T follicular helper cell (primary cell): ENCODE measurements around the gene SMPD3.

Experiments used
- DNase-seq: peaks from one replicate; pipeline ENCODE4 v3.0.0-alpha.2; 2020; ENCODE audit warnings: low read depth

The SMPD3 gene

DNA sequence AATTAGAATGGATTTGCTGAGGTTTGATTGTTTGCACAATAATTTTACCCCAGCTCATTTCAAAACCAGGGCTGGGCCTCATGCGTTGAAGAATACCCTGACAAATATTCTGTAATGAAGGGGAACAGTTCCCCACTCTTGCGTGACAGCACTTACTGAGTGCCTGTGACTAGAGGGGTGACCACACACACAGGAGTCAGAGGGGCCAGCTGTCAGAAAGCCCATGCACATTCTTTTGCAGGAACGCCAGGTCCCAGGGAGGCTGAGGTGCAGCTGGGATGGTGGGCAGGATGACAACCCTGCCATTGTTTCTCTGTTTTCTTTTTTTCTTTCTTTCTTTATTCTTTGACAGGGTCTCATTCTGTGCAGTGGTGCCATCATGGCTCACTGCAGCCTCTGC is 44.6 kb downstream of the SMPD3 start:
- DNase-seq: no peak

DNA sequence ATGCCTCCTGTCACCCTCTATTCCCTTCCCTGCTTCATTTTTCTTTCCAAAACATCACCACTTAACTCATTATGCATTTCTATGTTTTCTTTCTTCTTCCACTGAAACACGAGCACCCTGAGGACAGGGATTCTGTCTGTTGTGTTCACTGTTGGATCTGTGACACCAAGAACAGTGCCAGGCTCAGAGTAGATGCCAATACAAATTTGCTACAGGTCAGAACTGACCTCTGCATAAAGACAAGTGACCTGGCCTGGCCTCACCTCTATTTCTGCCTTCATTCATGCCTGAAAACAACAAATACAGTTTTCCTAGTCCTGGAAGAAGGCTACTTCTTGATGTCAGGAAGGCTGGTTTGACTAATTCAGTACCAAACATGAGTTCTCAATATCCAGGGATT is 45.1 kb downstream of the SMPD3 start:
- no peak for DNase-seq

DNA sequence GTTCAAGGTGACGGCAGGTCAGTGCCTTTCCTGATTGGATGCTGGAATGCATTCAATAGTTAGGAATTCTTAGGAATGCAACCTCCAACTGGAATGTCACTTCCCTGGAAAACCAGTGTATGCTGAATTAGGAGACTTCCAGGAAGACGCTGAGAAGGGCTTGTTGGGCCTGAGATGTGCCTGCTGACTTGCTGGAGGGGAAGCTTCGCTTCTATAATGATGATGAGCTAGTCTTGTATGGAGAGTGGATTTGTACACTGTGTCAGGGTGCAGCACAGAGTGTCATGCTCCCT is 45.6 kb downstream of the SMPD3 start:
- DNase-seq: no peak

DNA sequence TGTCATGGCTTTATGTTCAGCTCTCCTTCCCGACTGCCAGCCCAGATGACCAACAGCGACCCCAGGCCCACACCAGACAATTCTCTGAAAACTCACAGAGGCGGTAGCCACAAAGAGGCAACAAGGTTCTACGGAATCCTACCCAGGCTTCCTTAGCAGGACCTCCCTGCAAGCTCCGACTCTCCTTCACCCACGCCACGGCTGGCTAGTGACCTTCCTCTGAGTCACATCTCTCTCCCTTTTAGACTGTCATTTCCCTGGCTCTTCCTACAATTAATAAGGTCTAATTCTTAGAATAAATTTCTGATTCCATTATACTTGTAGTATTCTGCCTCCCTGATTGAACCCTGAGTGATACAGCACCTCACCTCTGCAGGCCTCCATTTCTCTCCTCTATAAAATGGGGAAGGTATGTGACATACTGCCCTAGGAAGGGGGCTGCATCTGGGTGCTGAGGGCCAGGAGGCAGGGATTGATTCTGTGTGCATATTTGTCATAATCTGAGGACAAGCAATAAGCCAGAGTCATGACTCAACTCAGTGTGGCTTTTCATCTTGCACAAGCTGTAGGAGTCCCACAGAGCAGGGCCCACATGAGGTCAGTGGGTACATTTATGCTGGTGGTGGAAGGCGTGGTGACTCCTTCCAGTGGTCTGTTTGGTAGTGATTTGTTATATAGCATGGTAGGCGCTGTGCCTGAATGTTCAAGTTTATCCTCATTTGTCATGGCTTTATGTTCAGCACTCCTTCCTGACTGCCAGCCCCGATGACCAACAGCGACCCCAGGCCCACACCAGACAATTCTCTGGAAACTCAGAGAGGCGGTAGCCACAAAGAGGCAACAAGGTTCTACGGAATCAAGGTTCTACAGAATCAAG is 46.2 kb downstream of the SMPD3 start:
- no peak for DNase-seq

DNA sequence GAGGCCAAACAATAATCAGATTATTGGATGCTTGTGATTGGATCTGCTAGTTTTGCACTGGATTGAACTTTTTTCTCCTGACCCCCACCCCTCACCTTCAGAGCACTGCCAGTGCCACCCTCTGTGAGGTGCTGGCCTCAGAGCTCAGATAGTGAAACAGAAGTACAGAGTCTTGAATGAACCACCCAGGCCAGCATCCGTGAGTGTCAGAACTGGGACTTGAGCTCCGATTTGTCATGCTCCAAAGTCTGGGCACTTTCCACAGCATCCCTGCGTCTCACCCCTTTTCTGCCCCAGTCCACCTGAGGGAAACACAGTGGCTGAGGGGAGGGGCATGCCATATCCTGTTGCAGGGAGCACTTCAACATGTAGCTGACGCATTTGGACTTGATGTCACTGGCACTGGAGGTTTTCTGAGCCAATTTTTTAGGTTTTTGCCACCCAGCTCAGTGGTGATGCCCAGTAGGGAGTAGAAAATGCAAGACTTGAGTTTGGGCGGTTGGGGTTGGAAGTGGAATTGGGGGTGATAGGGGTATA is 47.3 kb downstream of the SMPD3 start:
- DNase-seq: peak; percentile 9

DNA sequence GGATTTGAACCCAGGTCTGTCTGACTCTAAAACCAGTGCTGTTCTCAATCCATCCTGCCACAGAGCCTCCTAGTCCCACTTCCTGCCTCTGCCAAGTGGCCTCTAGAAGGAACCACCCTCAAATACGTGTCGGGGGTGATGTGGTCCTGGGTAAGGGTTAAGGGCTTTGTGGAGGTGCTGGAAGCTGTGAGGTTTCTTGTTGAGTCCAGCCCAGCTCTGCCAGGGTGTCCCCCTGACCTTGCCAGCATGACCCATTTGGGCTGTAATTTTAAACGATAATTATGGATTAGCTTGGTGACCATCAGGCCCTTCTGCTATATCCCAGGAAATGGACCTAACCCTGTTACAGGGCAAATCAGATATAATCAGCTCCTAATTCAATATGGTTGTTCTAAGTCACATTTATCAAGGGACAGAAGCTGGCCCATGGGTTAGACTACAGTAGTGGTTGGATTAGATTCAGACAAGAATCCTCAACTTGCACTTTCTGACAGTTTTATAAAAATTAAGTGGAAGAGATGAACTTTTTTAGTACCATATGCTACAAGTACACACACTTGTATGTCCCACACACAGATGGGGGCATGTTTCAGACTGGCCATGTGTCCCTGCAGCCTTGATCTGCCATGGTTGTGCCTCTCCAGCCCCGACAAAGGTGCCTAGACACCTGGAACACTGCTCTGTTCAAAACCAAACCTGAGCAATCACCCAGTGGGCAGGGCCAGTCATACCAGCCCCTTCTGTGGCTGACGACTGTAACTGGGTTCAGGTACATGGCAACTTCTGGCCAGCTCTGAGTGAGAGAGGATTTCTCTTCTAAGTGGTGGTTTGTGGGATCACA is 48.0 kb downstream of the SMPD3 start:
- no peak for DNase-seq

DNA sequence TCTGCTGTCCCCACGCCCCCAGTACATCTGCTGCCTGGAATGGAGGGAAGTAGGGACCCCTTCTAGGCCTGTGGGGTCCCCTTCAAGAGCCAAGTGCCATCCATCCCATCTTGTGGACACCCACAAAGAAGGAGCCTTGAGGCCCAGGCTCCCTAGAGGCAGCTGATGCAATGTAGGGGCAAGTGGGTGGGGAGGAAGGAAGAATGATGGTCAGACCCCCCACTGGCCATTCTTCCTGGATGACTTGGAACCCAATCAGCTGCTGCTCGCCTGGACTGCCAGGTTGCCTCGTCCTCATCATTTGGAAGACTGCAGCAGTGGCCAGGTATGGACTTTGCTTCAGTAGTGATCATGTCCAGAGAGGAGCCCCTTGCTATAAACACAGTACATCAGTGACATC is 48.9 kb downstream of the SMPD3 start:
- no peak for DNase-seq

DNA sequence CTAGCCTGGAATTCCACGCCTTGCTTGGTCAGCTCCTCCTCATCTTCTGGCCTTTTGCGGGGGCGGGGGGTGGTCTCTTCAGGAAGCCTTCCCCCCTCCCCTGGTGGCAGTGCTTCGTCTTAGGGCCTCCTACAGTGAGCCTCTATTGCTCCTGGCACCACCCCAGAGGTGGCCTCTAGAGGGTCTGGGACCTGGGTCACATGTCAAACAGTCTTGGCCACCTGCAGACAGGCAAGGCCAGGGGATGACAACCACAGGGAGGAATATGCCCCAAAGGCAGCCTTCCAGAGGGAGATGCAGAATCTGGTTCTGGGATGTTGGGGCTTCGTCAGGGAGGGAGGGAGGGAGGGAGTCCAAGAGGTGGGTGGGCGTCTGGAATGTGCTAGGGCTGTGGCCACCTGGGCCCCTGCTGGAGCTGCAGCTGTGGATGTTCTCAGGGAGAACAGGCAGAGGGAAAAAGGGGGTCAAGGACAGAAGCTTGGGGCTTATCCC is 50.6 kb downstream of the SMPD3 start:
- DNase-seq: no peak

DNA sequence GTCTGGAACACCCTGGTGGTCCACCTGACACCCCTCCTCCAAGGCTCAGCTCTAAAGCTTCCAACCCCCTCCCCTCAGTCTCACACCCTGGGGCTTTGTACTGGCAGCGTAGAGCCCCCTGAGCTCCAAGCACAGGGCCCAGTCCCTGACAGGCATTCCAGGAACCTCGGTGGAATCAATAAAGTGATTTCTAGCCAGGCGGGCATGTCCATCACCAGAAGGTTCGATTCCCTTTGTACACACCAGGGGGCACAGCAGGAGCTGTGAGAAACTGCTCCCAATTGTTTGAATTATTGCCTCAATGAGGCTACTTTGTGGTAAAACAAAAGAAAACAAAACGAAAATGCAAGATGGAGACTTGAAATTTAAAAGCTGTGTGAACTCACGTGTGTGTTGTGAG is 51.8 kb downstream of the SMPD3 start:
- DNase-seq: peak; percentile 46

DNA sequence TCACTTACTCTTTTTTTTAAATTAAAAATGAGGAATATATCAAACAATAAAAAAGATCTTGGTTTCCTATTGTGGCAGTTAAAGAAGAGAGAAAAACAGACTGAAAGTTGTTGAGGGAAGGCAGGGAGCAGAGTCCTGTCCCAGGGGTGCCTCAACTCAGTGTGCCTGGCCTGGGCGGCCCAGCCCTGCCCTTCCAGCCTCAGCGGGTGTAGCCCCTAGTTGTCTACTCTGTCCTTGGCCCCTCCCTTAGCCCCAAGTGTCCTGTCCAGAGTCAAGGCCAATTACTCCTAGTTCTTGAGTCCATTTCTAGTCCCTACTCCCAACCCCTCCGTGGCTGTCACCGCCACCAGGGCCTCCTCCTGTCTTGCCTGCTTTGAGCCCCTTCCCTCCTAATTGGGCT is 52.5 kb downstream of the SMPD3 start:
- no peak for DNase-seq

DNA sequence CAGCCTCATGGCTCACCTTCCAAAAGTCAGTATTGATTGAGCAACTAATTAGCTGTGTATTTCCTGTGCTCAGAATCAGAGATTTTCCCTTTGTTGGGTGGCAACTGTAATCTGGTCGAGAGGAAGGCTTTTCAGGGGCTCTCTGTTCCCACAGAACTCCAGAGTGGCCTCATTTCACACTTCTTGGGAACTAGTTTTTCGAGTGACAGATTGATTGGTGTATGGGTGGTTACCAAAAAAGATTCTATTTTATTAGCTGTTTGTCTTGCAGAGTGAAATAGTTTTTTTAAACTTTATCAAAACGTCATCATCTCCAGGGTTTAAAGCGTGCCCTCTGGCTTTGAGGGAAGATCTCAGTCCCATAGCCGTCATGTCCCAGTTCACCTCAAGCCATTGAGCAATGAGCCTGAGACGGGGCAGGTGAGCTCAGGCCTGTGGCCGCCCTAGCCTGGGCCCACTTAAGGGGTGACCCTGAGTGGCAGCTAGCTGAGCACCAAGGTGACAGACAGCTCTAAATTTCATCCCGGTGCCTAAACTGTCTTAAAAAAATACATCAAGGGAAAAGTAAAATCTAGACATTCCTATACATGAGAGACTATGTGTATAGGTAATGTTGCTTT is 53.0 kb downstream of the SMPD3 start:
- DNase-seq: no peak

DNA sequence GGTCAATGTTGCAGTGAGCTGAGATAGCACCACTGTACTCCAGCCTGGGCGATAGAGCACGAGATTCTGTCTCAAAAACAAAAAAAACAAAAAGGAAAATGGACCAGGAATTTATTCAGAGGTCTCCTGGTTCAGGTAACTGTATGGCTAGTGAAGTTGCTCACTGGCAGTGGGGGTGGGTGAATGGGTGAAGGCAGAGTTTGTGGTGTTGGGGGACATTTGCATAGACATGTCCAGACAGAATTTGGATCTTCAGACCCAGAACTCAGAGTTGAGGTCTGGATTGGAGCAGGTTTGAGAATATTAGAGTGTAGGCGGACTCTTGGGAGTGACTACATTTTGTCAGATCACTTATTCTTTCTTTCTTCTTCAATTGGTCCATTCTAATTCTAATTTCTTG is 55.0 kb downstream of the SMPD3 start:
- no peak for DNase-seq

DNA sequence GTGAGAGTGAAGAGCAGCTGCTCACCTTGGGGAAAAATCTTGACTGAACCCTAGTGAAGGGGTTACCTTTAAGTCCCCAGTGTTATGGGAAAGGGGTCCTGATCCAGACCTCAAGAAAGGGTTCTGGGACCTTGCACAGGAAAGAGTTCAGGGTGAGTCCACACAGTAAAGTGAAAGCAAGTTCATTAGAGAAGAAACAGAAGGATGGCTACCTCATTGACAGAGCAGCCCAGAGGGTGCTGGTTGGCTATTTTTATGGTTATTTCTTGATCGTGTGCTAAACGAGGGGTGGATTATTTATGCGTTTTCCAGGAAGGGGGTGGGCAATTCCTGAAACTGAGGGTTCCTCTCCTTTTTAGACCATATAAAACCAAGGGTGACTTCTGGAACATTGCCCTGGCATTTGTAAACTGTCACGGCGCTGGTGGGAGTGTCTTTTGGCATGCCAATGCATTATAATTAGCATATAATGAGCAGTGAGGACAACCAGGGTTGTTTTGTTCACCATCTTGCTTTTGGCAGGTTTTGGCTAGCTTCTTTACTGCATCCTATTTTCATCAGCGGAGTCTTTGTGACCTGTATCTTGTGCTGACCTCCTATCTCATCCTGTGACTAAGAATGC is 58.4 kb downstream of the SMPD3 start:
- DNase-seq: no peak

DNA sequence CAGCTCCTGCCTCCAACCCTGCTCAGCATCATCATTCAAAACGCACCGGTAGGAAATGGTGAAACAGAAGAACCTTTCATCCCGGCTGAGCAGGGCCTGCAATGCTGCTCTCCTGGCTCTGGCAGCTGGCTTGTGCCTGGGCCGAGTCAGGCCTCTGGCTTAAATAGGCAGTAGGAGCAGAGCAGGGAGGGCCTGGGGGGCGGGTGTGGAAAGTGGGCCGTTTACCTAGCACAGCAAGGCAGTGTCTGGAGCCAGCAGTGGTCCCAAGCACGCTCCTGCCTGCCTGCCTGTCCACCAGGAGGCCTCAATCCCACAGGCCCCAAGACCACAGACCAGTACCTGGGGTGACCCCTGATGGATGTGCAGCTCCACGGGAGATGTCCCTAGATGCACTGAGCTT is 59.3 kb downstream of the SMPD3 start:
- no peak for DNase-seq

DNA sequence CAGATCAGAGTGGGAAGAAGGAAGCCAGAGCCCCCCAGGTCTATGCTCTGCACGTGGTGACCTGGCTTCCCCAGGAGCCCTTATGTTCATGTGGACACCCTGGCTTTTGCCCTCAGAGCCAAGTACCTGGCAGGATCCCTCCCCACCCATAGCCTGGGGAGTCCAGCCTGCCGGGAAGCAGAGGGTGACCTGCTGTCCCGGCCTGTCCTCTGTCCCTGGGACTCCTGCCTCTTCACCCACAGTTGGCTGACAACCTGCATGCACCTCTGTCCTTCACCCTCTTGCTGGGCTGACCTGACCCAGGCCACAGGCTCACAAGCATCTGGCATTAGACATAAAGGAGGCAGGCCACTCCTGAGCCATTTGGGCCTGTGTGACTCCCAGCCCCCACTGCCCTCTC is 60.2 kb downstream of the SMPD3 start:
- DNase-seq: no peak

DNA sequence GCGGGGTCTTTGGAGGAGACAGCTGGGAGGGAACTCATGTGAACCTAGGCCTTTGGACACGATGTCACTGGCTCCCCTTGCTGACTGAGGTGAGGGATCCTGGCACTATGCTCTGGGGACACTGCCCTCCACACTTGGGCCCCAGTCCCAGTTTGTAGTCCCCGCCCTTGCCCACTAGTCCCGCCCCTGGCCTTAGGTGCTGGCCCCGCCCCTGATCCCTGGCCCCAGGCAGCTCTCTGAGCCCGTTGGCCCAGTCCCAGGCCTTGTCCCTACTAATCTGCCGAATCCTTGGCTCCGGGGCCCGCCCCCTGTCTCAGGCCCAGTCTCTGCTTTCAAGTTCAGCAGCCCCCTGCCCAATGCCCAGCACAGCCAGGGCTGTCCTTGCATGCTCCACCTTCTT is 61.0 kb downstream of the SMPD3 start:
- no peak for DNase-seq

DNA sequence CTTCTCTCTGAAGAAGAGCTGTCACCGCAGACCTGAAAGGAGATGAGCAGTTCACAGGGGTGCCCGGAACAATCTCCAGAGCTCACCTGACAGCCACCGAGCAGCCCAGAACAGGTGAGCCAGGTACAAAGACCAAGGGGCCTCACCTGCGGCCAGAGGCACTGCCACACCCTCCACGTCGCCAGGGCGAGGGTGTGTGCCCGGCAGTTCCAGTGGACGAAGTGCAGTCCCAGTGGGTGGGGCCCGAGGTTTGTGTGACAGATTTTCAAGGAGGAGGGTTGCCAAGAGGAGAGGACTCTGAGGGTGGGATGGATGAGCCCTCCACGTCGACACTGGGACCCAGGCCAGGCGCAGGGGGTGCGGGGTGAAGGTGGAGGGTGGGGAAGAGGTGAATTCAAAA is 61.7 kb downstream of the SMPD3 start:
- DNase-seq: no peak

DNA sequence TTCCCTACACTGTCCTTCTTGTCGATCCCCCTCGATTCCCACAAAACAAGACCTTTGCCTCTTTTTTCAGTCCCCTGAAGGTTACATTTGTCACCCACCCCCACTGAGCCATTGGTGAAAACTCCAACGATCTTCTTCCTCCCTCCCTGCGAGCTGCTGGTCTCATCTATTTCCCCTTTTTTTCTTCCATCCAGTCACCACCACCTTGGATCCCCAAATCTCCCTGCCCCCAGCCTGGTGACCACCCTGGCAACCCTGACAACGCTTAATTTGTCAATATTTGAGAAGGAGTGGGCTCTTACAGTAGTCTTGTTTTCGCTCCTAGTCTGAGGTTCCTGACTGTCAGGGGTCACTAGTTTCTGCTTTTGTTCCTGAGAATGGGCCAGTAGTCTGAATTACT is 62.9 kb downstream of the SMPD3 start:
- no peak for DNase-seq

DNA sequence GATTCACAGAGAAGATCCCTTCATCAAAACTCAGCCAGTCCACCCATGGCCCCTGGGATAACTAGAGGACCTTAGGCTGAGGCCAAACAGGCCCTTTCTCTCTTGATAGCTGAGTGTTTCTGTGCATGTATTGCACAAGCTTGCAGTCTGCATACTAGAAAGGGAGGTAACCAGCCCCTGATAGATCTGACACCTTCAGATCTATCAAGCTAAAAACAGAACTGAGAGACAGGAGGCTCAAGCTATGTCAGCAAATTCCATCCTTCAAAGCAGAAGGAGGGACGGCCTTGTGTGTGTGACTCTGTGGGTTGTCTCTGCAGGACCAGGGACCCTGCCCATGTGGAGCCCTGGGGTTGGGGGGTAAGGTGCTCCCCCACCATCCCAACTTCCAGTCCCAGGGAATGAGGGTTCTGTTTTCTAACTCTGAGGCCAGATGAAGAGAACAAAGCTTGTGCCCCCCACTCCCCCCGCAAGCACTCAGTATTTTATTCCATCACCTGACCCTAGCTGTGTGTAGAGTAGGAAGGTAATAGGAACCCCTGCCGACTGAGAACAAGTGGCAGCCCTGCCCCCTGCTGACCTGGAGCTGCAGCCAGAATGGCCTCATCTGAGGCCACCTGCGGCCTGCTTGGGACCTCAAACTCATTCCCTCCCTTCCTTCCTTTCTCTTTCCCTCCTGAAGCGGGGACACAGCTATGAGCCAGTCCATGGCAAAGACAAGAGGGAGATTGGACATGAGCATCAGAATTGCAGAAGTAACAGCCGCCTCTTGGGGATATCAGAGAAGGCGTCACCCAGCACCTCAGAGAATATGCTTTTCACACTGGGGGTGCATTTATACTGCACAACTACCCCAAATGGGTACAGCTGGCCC is 63.8 kb downstream of the SMPD3 start:
- no peak for DNase-seq

DNA sequence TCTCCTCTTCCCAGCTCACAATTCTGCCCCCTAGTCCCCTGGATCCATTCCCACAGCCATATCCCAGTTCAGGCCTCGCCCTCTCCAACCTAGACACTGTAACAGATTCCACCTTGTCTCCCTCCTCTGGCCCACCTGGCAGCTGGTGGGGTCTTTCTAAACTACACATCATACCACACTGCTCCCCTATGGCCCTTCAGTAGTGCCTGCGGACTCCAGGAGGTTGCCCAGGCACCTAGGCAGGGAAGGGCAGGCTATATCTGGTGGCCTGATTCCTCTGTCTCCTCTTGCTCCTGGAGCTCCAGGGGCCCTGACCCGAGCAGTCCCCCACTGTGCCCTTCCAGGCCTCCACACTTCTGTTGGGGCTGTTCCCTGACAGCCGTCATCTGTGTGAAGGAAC is 64.5 kb downstream of the SMPD3 start:
- DNase-seq: no peak

DNA sequence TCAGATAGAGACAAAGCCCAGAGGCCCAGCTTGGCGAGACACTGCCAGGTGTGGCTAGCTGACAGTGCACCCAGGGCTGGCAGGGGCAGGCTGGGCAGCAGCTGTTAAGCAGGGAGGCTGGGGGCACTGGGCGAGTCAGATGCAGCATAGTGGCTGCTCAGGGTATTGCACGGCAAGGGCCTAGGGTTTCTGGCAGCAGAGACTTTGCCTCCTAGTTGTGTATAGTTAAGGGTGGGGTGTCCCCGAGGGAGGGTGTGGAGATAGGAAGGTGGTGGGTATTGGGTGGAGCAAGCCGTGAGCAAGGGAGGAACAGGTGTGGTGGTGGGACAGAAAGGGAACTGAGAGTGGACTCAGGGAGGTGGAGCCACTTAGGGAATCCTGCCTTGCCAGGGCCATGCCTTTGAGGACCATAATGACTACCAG is 66.0 kb downstream of the SMPD3 start:
- no peak for DNase-seq
